Thoracic aorta (tissue), 2 donors: Measurements from ENCODE around the gene RPL36. TPM values are rescaled to one million over a fixed set of nuclear protein-coding genes. Genes with fewer than 3 reads are reported as not detected.

ENCODE experiments used
- ATAC-seq: fragments of 150-250 bp; one replicate; pipeline ENCODE4 v1.8.0; 2017; ENCODE audit warnings: low read depth; ENCODE audit not compliant: insufficient number of reproducible peaks, low FRiP score
- DNase-seq: peaks from one replicate; pipeline ENCODE4 v3.0.0-alpha.2; 2020; ENCODE audit warnings: low spot score
- H3K27ac ChIP-seq, 2 donors: fragments of 200-600 bp; sonication (generic); 1 replicate in 1 of 2; 2 replicates in 1 of 2; pipeline ENCODE4 v1.5.1; 2016; ENCODE audit warnings: mild to moderate bottlenecking in 2 of 2, moderate library complexity in 2 of 2
- H3K27me3 ChIP-seq: fragments of 200-600 bp; sonication (generic); replicated peaks from 2 replicates; pipeline ENCODE4 v1.6.0; 2016; ENCODE audit warnings: mild to moderate bottlenecking; ENCODE audit not compliant: insufficient read depth
- H3K36me3 ChIP-seq: fragments of 200-600 bp; sonication (generic); one replicate; pipeline ENCODE4 v1.5.1; 2016
- H3K4me1 ChIP-seq, 2 donors: fragments of 200-600 bp; sonication (generic); 1 replicate in 1 of 2; 2 replicates in 1 of 2; pipeline versions ENCODE4 v1.5.1 to v1.6.0; 2016; ENCODE audit warnings: low read depth in 2 of 2, mild to moderate bottlenecking in 1 of 2; ENCODE audit not compliant: control insufficient read depth in 1 of 2
- H3K4me3 ChIP-seq: fragments of 200-600 bp; sonication (generic); 2 replicates; pipeline ENCODE4 v1.5.1; 2016; ENCODE audit warnings: mild to moderate bottlenecking
- H3K9me3 ChIP-seq: fragments of 200-600 bp; sonication (generic); 2 replicates; pipeline ENCODE4 v1.5.1; 2016
- total RNA-seq, 2 donors: library from RNA; depleted of rRNA; stranded (reverse); fragments of >200 nt; gene quantifications; one replicate each; pipeline versions ENCODE4 v1.1.0 to v1.2.3, GENCODE V29; 2016
- TF ChIP-seq, protein P1 (sequence below): fragments of 200-600 bp; sonication (generic); IDR thresholded peaks from one replicate; pipeline ENCODE4 v1.5.1; 2019; ENCODE audit warnings: antibody characterized with exemption

The RPL36 gene
- total RNA-seq, 2 donors from 2014 or later, result 274 to 397 TPM

- H3K9me3 ChIP-seq, result no peaks in the 10 kb centered on the region
- TF ChIP-seq, protein P1, sequence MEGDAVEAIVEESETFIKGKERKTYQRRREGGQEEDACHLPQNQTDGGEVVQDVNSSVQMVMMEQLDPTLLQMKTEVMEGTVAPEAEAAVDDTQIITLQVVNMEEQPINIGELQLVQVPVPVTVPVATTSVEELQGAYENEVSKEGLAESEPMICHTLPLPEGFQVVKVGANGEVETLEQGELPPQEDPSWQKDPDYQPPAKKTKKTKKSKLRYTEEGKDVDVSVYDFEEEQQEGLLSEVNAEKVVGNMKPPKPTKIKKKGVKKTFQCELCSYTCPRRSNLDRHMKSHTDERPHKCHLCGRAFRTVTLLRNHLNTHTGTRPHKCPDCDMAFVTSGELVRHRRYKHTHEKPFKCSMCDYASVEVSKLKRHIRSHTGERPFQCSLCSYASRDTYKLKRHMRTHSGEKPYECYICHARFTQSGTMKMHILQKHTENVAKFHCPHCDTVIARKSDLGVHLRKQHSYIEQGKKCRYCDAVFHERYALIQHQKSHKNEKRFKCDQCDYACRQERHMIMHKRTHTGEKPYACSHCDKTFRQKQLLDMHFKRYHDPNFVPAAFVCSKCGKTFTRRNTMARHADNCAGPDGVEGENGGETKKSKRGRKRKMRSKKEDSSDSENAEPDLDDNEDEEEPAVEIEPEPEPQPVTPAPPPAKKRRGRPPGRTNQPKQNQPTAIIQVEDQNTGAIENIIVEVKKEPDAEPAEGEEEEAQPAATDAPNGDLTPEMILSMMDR, result no peak
- H3K4me3 ChIP-seq, result no peak overlapping the region
- no peak overlapping the region for H3K27ac ChIP-seq
- no peaks in the 10 kb centered on the region for H3K27me3 ChIP-seq
- H3K36me3 ChIP-seq, result peaks cover 83% of the 10 kb centered on the region
- DNase-seq (no peak), ATAC-seq (no peak)
- no peaks in the 10 kb centered on the region for H3K4me1 ChIP-seq
Measured at GRCh38 chr19:5654931-5655330, 35.2 kb upstream of the RPL36 start.

DNA sequence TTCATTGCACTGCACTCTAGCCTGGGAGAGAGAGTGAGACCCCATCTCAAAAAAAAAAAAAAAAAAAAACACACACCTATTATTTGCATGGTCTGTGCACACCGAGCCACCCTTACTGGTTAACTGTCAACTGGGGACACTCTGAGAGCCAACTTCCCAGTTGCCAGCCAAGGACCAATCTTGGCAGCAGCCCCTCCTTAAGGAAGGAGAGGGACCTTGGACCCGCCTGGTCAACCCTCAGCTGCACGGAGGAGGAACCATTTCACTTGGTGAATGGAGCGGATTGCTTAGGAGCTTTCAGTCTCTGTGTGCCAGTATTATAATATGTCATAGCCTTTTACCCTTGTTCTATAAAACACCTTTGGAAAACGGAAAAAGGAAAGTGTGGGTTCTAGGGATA is 34.7 kb upstream of the RPL36 start:
- Histone ChIP-seq H3K4me1 (no peaks in the 10 kb centered on the region), H3K36me3 (peaks cover 81% of the 10 kb centered on the region), H3K4me3 (no peak overlapping the region), H3K9me3 (no peaks in the 10 kb centered on the region), H3K27me3 (no peaks in the 10 kb centered on the region), H3K27ac (no peak overlapping the region)
- DNase-seq (no peak), ATAC-seq (no peak)
- TF ChIP-seq, protein P1, result no peak

- DNase-seq (no peak), ATAC-seq (no peak)
- Histone ChIP-seq H3K36me3 (peaks cover 81% of the 10 kb centered on the region), H3K4me1 (no peaks in the 10 kb centered on the region), H3K9me3 (no peaks in the 10 kb centered on the region), H3K4me3 (no peak overlapping the region), H3K27me3 (no peaks in the 10 kb centered on the region), H3K27ac (no peak overlapping the region)
- TF ChIP-seq, protein P1, result no peak
Measured at GRCh38 chr19:5661483-5661882, 28.6 kb upstream of the RPL36 start.

DNA sequence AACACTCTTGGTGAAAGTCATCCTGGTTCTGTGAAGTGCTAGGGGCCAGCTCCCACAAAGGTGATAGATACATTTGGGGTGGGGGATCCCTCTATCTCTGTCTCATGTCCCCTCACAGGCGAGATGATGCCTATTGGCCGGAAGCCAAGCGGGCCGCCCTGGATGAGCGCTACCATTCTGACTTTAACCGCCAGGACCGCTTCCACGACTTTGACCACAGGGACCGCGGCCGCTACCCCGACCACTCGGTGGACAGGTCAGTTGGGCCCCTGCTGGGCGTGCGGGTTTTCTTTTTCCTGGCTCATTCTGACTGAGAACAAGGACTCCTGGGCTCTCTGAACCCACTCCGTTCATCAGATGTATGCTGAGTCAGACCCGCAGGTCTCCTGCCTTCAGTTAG is 26.2 kb upstream of the RPL36 start:
- peaks cover 80% of the 10 kb centered on the region for H3K36me3 ChIP-seq
- ATAC-seq, result no peak

DNA sequence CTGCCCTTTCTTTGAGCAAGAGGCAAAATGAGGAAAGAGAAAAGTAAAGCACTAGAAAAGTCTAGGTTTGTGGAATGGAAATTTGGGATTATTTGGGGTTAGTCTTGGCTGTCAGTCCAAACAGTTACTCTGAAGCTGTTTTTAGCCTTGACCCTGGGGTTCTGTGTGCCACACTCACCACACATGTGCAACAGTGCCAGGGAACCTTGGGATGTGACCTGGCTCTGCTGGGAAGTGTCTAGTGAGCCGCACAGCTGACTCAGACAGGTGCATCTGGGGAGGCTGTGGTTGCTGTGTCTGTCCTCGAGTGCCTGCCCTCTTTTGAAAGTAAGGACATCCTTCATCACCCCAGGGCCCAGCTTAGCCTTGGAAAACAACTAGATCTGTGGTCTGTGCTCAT is 25.6 kb upstream of the RPL36 start:
- Histone ChIP-seq H3K27ac (no peak overlapping the region), H3K36me3 (peaks cover 82% of the 10 kb centered on the region), H3K4me1 (no peaks in the 10 kb centered on the region), H3K9me3 (no peaks in the 10 kb centered on the region), H3K4me3 (no peak overlapping the region), H3K27me3 (no peaks in the 10 kb centered on the region)
- TF ChIP-seq, protein P1, result no peak
- DNase-seq (no peak), ATAC-seq (no peak)

More for the DNA sequence above, 26.2 kb upstream of the RPL36 start:
- Histone ChIP-seq H3K4me3 (no peak overlapping the region), H3K27ac (no peak overlapping the region), H3K27me3 (no peaks in the 10 kb centered on the region), H3K9me3 (no peaks in the 10 kb centered on the region), H3K4me1 (no peaks in the 10 kb centered on the region)
- TF ChIP-seq, protein P1, result no peak
- DNase-seq, result no peak
